Natural killer cell (primary cell): ENCODE data around the gene ADCY5. TPM values are rescaled to one million over a fixed set of nuclear protein-coding genes. Genes with fewer than 3 reads are reported as not detected.

Experiments used
- ATAC-seq, 3 donors: fragments of 150-1000 bp in 2 of 3; fragments of 200-7000 bp in 1 of 3; cut with Tn5 transposase; 1 replicate in 1 of 3; 2 replicates in 2 of 3; pipeline ENCODE4 v1.10.0; 2021; ENCODE audit warnings: mild to moderate bottlenecking in 2 of 3, moderate library complexity in 2 of 3
- DNase-seq, 2 donors: peaks; one replicate each; pipeline versions ENCODE4 v3.0.0 to v3.0.0-alpha.2; 2013 to 2021; ENCODE audit warnings: mixed read lengths in 1 of 2
- H3K27ac ChIP-seq: one replicate; pipeline ENCODE4 v1.5.1; 2013; ENCODE audit warnings: mild to moderate bottlenecking, low read length
- H3K27me3 ChIP-seq: one replicate; pipeline ENCODE4 v1.6.1; 2013; ENCODE audit warnings: low read length; ENCODE audit not compliant: control insufficient read depth, insufficient read depth
- H3K36me3 ChIP-seq: one replicate; pipeline ENCODE4 v1.6.1; 2013; ENCODE audit warnings: low read length; ENCODE audit not compliant: control insufficient read depth, insufficient read depth
- H3K4me1 ChIP-seq: one replicate; pipeline ENCODE4 v1.6.1; 2013; ENCODE audit warnings: low read length; ENCODE audit not compliant: control insufficient read depth, insufficient read depth
- H3K4me3 ChIP-seq: one replicate; pipeline ENCODE4 v1.5.1; 2013; ENCODE audit warnings: low read length
- H3K9me3 ChIP-seq: one replicate; pipeline ENCODE4 v1.6.1; 2013; ENCODE audit warnings: low read length; ENCODE audit not compliant: control insufficient read depth, insufficient read depth
- H3K27ac Mint-ChIP-seq, 2 donors: one replicate each; pipeline ENCODE4 v1.8.0; 2022; ENCODE audit warnings: mild to moderate bottlenecking in 2 of 2, mixed read lengths in 2 of 2, moderate library complexity in 1 of 2
- H3K27me3 Mint-ChIP-seq, 2 donors: one replicate each; pipeline ENCODE4 v1.8.0; 2022; ENCODE audit warnings: low read depth in 2 of 2, mixed read lengths in 2 of 2
- H3K36me3 Mint-ChIP-seq: one replicate; pipeline ENCODE4 v1.8.0; 2022; ENCODE audit warnings: mixed read lengths
- H3K4me1 Mint-ChIP-seq, 2 donors: one replicate each; pipeline ENCODE4 v1.8.0; 2022; ENCODE audit warnings: mixed read lengths in 2 of 2
- H3K4me3 Mint-ChIP-seq: one replicate; pipeline ENCODE4 v1.8.0; 2022; ENCODE audit warnings: mild to moderate bottlenecking, moderate library complexity, mixed read lengths
- H3K9me3 Mint-ChIP-seq, 2 donors: one replicate each; pipeline ENCODE4 v1.8.0; 2022; ENCODE audit warnings: mixed read lengths in 2 of 2
- WGBS: methylation state at CpG from one replicate; pipeline ENCODE4 v1.1.7; 2013; ENCODE audit warnings: missing lambda C conversion rate; ENCODE audit not compliant: insufficient coverage; 5-methylcytosine and 5-hydroxymethylcytosine counted together
- intact Hi-C: fragments of 100-400 bp; cut with micrococcal nuclease; formaldehyde crosslinking; loops from one replicate; pipeline ENCODE4 v1.14.2; 2022
- total RNA-seq, 4 donors: library from RNA; stranded (reverse); fragments of 120-200 nt in 1 of 4; gene quantifications; one replicate each; pipeline versions ENCODE4 v1.2.3 to v1.2.4, GENCODE V29; 2013 to 2022
- TF ChIP-seq, protein P1 (sequence below): fragments of 200-600 bp; IDR thresholded peaks from one replicate; pipeline ENCODE4 v1.8.0; 2022; ENCODE audit warnings: antibody characterized with exemption

Gene ADCY5
- total RNA-seq, 3 donors from 2014 or later (not counting 1 experiment from before 2014, with no cell fraction given) = not detected

- H3K27ac ChIP-seq = no peak overlapping the region
- Mint-ChIP-seq H3K36me3 (no peaks in the 10 kb centered on the region), H3K4me1 (peaks cover 4 to 13% of the 10 kb centered on the region in 2 donors), H3K4me3 (no peak overlapping the region), H3K27ac (no peak overlapping the region), H3K9me3 (no peaks in the 10 kb centered on the region), H3K27me3 (peaks cover 0 to 5% of the 10 kb centered on the region in 2 donors)
- no peaks in the 10 kb centered on the region for H3K27me3 ChIP-seq
- H3K4me1 ChIP-seq = peaks cover 3% of the 10 kb centered on the region
- intact Hi-C loops = loop anchor here (5.0 kb wide), 2 partner anchors 158 to 1938 kb away; partner anchors contain the start of gene POLQ
- ATAC-seq (no peak), DNase-seq (no peak)
- TF ChIP-seq, protein P1, sequence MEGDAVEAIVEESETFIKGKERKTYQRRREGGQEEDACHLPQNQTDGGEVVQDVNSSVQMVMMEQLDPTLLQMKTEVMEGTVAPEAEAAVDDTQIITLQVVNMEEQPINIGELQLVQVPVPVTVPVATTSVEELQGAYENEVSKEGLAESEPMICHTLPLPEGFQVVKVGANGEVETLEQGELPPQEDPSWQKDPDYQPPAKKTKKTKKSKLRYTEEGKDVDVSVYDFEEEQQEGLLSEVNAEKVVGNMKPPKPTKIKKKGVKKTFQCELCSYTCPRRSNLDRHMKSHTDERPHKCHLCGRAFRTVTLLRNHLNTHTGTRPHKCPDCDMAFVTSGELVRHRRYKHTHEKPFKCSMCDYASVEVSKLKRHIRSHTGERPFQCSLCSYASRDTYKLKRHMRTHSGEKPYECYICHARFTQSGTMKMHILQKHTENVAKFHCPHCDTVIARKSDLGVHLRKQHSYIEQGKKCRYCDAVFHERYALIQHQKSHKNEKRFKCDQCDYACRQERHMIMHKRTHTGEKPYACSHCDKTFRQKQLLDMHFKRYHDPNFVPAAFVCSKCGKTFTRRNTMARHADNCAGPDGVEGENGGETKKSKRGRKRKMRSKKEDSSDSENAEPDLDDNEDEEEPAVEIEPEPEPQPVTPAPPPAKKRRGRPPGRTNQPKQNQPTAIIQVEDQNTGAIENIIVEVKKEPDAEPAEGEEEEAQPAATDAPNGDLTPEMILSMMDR = no peak
- no peaks in the 10 kb centered on the region for H3K9me3 ChIP-seq
- 88% methylated on average over 4 of the region's 4 CpGs for WGBS
- no peak overlapping the region for H3K4me3 ChIP-seq
- H3K36me3 ChIP-seq = no peaks in the 10 kb centered on the region
These were observed 36.7 kb upstream of the ADCY5 start for GRCh38 chr3:123485551-123485950.

GRCh38 chr3:123483146-123483545 is 34.3 kb upstream of the ADCY5 start:
- Mint-ChIP-seq H3K4me3 (no peak overlapping the region), H3K27me3 (peaks cover 7% of the 10 kb centered on the region in 2 donors), H3K9me3 (no peaks in the 10 kb centered on the region), H3K4me1 (peaks cover 5 to 13% of the 10 kb centered on the region in 2 donors), H3K27ac (no peak overlapping the region), H3K36me3 (no peaks in the 10 kb centered on the region)
- no peak for DNase-seq
- 92% methylated on average over 6 of the region's 6 CpGs for WGBS
- Histone ChIP-seq H3K36me3 (no peaks in the 10 kb centered on the region), H3K27me3 (no peaks in the 10 kb centered on the region), H3K4me3 (no peak overlapping the region), H3K4me1 (peaks cover 6% of the 10 kb centered on the region), H3K9me3 (no peaks in the 10 kb centered on the region), H3K27ac (no peak overlapping the region)
- intact Hi-C loops = no loop called here
- TF ChIP-seq, protein P1 = no peak
- no peak for ATAC-seq

DNA sequence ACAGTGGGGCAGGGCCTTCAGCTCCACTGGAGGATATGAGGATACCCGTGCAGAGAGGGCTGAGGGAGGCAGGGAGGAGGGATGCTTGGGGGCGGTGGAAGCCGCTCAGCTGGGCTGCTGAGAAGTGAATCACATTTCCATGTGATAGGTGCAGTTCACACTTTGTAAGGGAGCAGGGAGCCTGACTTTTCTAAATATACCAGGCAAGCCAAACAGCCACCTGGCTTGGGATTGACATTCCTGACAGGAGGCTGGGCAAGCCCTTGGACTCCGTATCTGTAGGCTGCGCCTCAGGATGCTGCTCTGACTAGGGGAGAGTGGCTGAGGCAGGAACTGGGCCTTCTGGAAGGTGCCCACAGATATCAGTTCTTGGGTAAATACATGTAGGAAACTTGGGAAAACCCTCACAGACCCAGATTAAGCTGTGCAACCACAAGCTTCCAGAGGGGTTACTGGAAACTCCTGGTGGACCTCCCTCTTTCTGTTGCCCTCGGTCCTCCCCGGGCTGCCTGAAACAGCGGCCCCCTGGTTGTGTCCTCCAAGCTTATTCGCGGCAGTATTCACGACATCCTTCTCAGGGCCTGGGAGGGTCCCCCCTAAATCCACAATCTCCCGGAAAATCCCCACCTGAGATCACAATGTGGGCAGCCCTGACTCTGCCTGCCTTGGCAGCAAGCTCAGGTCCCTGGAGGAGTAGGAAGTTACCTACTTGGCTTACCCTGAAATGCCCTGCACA is 33.0 kb upstream of the ADCY5 start:
- Mint-ChIP-seq H3K4me1 (peaks cover 5 to 13% of the 10 kb centered on the region in 2 donors), H3K4me3 (no peak overlapping the region), H3K36me3 (no peaks in the 10 kb centered on the region), H3K27me3 (peaks cover 16 to 20% of the 10 kb centered on the region in 2 donors), H3K9me3 (no peaks in the 10 kb centered on the region), H3K27ac (no peak overlapping the region)
- Histone ChIP-seq H3K4me1 (peaks cover 6% of the 10 kb centered on the region), H3K27me3 (no peaks in the 10 kb centered on the region), H3K27ac (no peak overlapping the region), H3K4me3 (no peak overlapping the region), H3K36me3 (no peaks in the 10 kb centered on the region), H3K9me3 (no peaks in the 10 kb centered on the region)
- ATAC-seq (no peak), DNase-seq (no peak)
- intact Hi-C loops = no loop called here
- TF ChIP-seq, protein P1 = no peak
- 92% methylated on average over 12 of the region's 12 CpGs for WGBS
